ENCODE results near the gene ADRB2. TPM values are rescaled to one million over a fixed set of nuclear protein-coding genes. Genes with fewer than 3 reads are reported as not detected.

ADRB2 gene
- total RNA-seq, 1 experiment from 2014 or later = 0.26 TPM

- no peak for DNase-seq
- no peaks in the 10 kb centered on the region for H3K9me3 ChIP-seq (ENCODE audit: control insufficient read depth, low read depth, low read length)
Measured at GRCh38 chr5:148858106-148858505, 31.7 kb downstream of the ADRB2 start.

More at GRCh38 chr5:148858106-148858505, 31.7 kb downstream of the ADRB2 start:
- H3K79me1 ChIP-seq (ENCODE audit: insufficient read depth, low read depth, low read length, poor library complexity, severe bottlenecking) = no peaks in the 10 kb centered on the region
- H3K23ac ChIP-seq (ENCODE audit: insufficient read length, low read depth, low read length) = no peak overlapping the region
- H3T11ph ChIP-seq (ENCODE audit: low read length) = no peak overlapping the region
- Mint-ChIP-seq H3K27ac (no peak overlapping the region; a peak in 1 of 7 replicates), H3K4me3 (no peak overlapping the region), H3K9me3 (no peaks in the 10 kb centered on the region; a peak in 1 of 5 replicates), H3K4me1 (no peaks in the 10 kb centered on the region), H3K27me3 (ENCODE audit: low read depth) (peaks cover 1% of the 10 kb centered on the region), H3K36me3 (ENCODE audit: insufficient read depth in 1 of 3, low read depth in 3 of 3) (no peaks in the 10 kb centered on the region)
- H4K8ac ChIP-seq (replicated peaks; ENCODE audit: insufficient read length, low read depth, low read length) = no peak overlapping the region
- H2BK15ac ChIP-seq (ENCODE audit: low read depth, low read length) = no peak overlapping the region
- no peaks in the 10 kb centered on the region for H3K79me2 ChIP-seq (ENCODE audit: insufficient read depth, low read length)
- H3K27me3 ChIP-seq (ENCODE audit: insufficient read depth, low read length) = no peaks in the 10 kb centered on the region
- WGBS (ENCODE audit: extremely low coverage, insufficient read length, low lambda C conversion rate) = no CpG with 5 or more reads among the region's 2 CpGs
- H3K4ac ChIP-seq (ENCODE audit: low read depth, low read length) = no peak overlapping the region
- H3K23me2 ChIP-seq (ENCODE audit: insufficient read length, low read depth, low read length, poor library complexity, severe bottlenecking) = no peaks in the 10 kb centered on the region
- H2AK5ac ChIP-seq (ENCODE audit: insufficient read length, low read length) = no peak overlapping the region
- H3K4me1 ChIP-seq (ENCODE audit: insufficient read depth, low read length) = no peaks in the 10 kb centered on the region
- no peak overlapping the region for H3K27ac ChIP-seq (ENCODE audit: insufficient read length, low read depth, low read length)
- H2BK20ac ChIP-seq (ENCODE audit: low read depth, low read length, poor library complexity, severe bottlenecking) = no peak overlapping the region
- H2BK5ac ChIP-seq (ENCODE audit: insufficient read length, low read length) = no peak overlapping the region
- no peak overlapping the region for H2BK12ac ChIP-seq (ENCODE audit: insufficient read length, low read depth, low read length)
- no peak overlapping the region for H4K5ac ChIP-seq (ENCODE audit: insufficient read length, low read depth, low read length)
- no peak overlapping the region for H4K91ac ChIP-seq (ENCODE audit: insufficient read length, low read depth, low read length)
- H3K14ac ChIP-seq (ENCODE audit: insufficient read depth, low read length) = no peak overlapping the region
- H2BK120ac ChIP-seq (ENCODE audit: low read depth, low read length, poor library complexity, severe bottlenecking) = no peak overlapping the region
- no peak overlapping the region for H3K18ac ChIP-seq (ENCODE audit: insufficient read length, low read depth, low read length)
- H4K20me1 ChIP-seq (ENCODE audit: control insufficient read depth, insufficient read depth, insufficient read length) = no peaks in the 10 kb centered on the region
- no peak overlapping the region for H3K4me2 ChIP-seq (ENCODE audit: insufficient read depth, insufficient read length, low read length)
- H3K56ac ChIP-seq (ENCODE audit: insufficient read length, low read depth, low read length) = no peak overlapping the region
- H3K9ac ChIP-seq (ENCODE audit: extremely low read depth, insufficient read length, low read length) = no peak overlapping the region
- TF ChIP-seq, protein P1, sequence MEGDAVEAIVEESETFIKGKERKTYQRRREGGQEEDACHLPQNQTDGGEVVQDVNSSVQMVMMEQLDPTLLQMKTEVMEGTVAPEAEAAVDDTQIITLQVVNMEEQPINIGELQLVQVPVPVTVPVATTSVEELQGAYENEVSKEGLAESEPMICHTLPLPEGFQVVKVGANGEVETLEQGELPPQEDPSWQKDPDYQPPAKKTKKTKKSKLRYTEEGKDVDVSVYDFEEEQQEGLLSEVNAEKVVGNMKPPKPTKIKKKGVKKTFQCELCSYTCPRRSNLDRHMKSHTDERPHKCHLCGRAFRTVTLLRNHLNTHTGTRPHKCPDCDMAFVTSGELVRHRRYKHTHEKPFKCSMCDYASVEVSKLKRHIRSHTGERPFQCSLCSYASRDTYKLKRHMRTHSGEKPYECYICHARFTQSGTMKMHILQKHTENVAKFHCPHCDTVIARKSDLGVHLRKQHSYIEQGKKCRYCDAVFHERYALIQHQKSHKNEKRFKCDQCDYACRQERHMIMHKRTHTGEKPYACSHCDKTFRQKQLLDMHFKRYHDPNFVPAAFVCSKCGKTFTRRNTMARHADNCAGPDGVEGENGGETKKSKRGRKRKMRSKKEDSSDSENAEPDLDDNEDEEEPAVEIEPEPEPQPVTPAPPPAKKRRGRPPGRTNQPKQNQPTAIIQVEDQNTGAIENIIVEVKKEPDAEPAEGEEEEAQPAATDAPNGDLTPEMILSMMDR (conservative IDR thresholded peaks at IDR 0.05) = no peak
- no peak overlapping the region for H2AFZ ChIP-seq (ENCODE audit: low read length)

Measured in H9 (cell line).